HEK293 (cell line): Measurements from ENCODE around the gene SF3A1.

Experiments used
- GLIS1 ChIP-seq: fragments of 450-650 bp; formaldehyde crosslinking; IDR thresholded peaks from 2 replicates; pipeline ENCODE4 v1.5.1; 2016; ENCODE audit warnings: missing biosample characterization, missing genetic modification characterization
- KLF8 ChIP-seq: fragments of 450-650 bp; formaldehyde crosslinking; IDR thresholded peaks from 2 replicates; pipeline ENCODE4 v1.5.1; 2016; ENCODE audit warnings: missing biosample characterization, missing genetic modification characterization
- OSR2 ChIP-seq: fragments of 450-650 bp; formaldehyde crosslinking; IDR thresholded peaks from 2 replicates; pipeline ENCODE4 v1.5.1; 2016; ENCODE audit warnings: missing biosample characterization, missing genetic modification characterization
- PATZ1 ChIP-seq: fragments of 450-650 bp; formaldehyde crosslinking; IDR thresholded peaks from 2 replicates; pipeline ENCODE4 v1.5.1; 2016; ENCODE audit warnings: missing biosample characterization, missing genetic modification characterization
- SP3 ChIP-seq: fragments of 450-650 bp; formaldehyde crosslinking; IDR thresholded peaks from 2 replicates; pipeline ENCODE4 v1.5.1; 2016; ENCODE audit warnings: missing biosample characterization, missing genetic modification characterization
- ZBTB6 ChIP-seq: fragments of 450-650 bp; formaldehyde crosslinking; IDR thresholded peaks from 2 replicates; pipeline ENCODE4 v1.5.1; 2017; ENCODE audit warnings: missing biosample characterization, missing genetic modification characterization
- ZBTB8A ChIP-seq: fragments of 450-650 bp; formaldehyde crosslinking; IDR thresholded peaks from 2 replicates; pipeline ENCODE4 v1.5.1; 2016; ENCODE audit warnings: missing biosample characterization, missing genetic modification characterization
- ZEB2 ChIP-seq: fragments of 450-650 bp; formaldehyde crosslinking; IDR thresholded peaks from 2 replicates; pipeline ENCODE4 v1.5.1; 2016; ENCODE audit warnings: missing biosample characterization, missing genetic modification characterization
- ZNF10 ChIP-seq: fragments of 450-650 bp; formaldehyde crosslinking; IDR thresholded peaks from 2 replicates; pipeline ENCODE4 v1.5.1; 2017; ENCODE audit warnings: missing biosample characterization, missing genetic modification characterization
- ZNF112 ChIP-seq: fragments of 450-650 bp; formaldehyde crosslinking; IDR thresholded peaks from 2 replicates; pipeline ENCODE4 v1.5.0; 2017; ENCODE audit warnings: missing biosample characterization, missing genetic modification characterization
- ZNF114 ChIP-seq: fragments of 450-650 bp; formaldehyde crosslinking; IDR thresholded peaks from 2 replicates; pipeline ENCODE4 v1.5.0; 2017; ENCODE audit warnings: missing biosample characterization, missing genetic modification characterization
- ZNF2 ChIP-seq: fragments of 450-650 bp; formaldehyde crosslinking; IDR thresholded peaks from 2 replicates; pipeline ENCODE4 v1.5.1; 2016; ENCODE audit warnings: missing biosample characterization, missing genetic modification characterization
- ZNF202 ChIP-seq: fragments of 450-650 bp; formaldehyde crosslinking; IDR thresholded peaks from 2 replicates; pipeline ENCODE4 v1.5.1; 2016; ENCODE audit warnings: missing biosample characterization, missing genetic modification characterization, borderline replicate concordance
- ZNF211 ChIP-seq: fragments of 450-650 bp; formaldehyde crosslinking; IDR thresholded peaks from 2 replicates; pipeline ENCODE4 v1.5.1; 2016; ENCODE audit warnings: low read depth, missing biosample characterization, missing genetic modification characterization
- ZNF239 ChIP-seq: fragments of 450-650 bp; formaldehyde crosslinking; IDR thresholded peaks from 2 replicates; pipeline ENCODE4 v1.5.1; 2016; ENCODE audit warnings: missing biosample characterization, missing genetic modification characterization
- ZNF335 ChIP-seq: fragments of 450-650 bp; formaldehyde crosslinking; conservative IDR thresholded peaks from 2 replicates; pipeline ENCODE4 v1.5.1; 2016; ENCODE audit warnings: missing biosample characterization, missing genetic modification characterization
- ZNF416 ChIP-seq: fragments of 450-650 bp; formaldehyde crosslinking; IDR thresholded peaks from 2 replicates; pipeline ENCODE4 v1.5.1; 2016; ENCODE audit warnings: missing biosample characterization, missing genetic modification characterization
- ZNF701 ChIP-seq: fragments of 450-650 bp; formaldehyde crosslinking; IDR thresholded peaks from 2 replicates; pipeline ENCODE4 v1.5.1; 2016; ENCODE audit warnings: missing biosample characterization, missing genetic modification characterization
- ZNF76 ChIP-seq: fragments of 450-650 bp; formaldehyde crosslinking; IDR thresholded peaks from 2 replicates; pipeline ENCODE4; 2016; ENCODE audit warnings: low read depth, missing biosample characterization, missing genetic modification characterization, borderline replicate concordance
- ZNF785 ChIP-seq: fragments of 450-650 bp; formaldehyde crosslinking; IDR thresholded peaks from 2 replicates; pipeline ENCODE4 v1.5.1; 2016; ENCODE audit warnings: missing biosample characterization, missing genetic modification characterization
- ZXDB ChIP-seq: fragments of 450-650 bp; formaldehyde crosslinking; IDR thresholded peaks from 2 replicates; pipeline ENCODE4 v1.5.1; 2016; ENCODE audit warnings: missing biosample characterization, missing genetic modification characterization
- TF ChIP-seq, protein P1 (sequence below): fragments of 450-650 bp; formaldehyde crosslinking; IDR thresholded peaks from 2 replicates; pipeline ENCODE4 v1.5.1; 2016; ENCODE audit warnings: missing biosample characterization, missing genetic modification characterization
- TF ChIP-seq, protein P2 (sequence below): fragments of 450-650 bp; formaldehyde crosslinking; IDR thresholded peaks from 2 replicates; pipeline ENCODE4 v1.5.1; 2016; ENCODE audit warnings: missing biosample characterization, missing genetic modification characterization
- TF ChIP-seq, protein P3 (sequence below): sonication (generic); formaldehyde crosslinking; IDR thresholded peaks from 2 replicates; pipeline ENCODE4 v1.8.1; 2022; ENCODE audit warnings: mild to moderate bottlenecking, moderate library complexity, missing genetic modification reagents
- TF ChIP-seq, protein P4 (sequence below): fragments of 450-650 bp; formaldehyde crosslinking; optimal IDR thresholded peaks from 2 replicates; pipeline ENCODE3; 2016; ENCODE audit warnings: missing biosample characterization, mild to moderate bottlenecking, missing genetic modification characterization

SF3A1 gene

DNA sequence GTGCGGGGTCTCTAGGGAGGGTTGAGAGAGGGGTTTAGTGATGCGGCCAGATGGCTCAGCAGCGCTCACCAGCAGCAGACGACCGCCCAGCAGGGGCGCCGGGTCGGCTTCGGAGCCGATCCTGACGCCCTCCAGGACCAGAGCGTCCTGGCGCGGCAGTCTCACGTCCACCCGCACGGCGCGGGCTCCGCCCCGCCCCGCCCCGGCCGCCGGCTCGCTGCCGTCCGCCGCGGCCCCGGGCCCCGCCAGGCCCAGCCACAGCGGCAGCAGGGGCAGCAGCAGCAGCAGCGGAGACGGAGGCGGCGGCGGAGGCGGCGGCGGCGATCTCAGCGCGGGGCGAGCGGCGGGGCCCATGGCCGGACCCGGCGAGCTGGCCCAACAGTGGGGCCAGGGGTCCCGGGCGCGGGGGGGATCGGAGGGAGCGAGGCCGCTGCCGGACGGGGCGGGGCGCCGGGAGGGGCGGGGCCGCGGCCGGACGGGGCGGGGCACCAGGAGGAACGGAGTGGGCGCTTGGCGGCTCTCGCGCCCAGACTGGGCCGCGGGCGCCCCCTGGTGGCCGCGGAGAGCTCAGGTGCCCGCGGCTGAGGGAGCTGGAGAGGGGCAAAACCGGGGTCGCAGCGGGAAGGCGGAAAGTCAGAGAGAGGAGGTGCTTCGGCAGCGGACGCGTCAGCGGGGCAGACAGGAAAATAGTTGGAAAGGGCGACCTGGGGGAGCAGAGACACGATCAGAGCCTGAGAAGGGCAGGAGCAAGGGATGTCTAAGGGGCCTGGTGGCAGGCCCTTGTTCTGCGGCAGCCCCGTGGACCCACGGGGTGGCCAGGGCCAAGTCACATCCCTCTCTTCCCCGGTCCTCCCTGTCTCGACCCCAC lies 30.5 kb upstream of the SF3A1 start, which contains the start of gene RNF215 (continued):
- TF ChIP-seq GLIS1 (tag by site-specific recombination) (peak; percentile 37; the same call in 1 of the 2 replicates), SP3 (peak; percentile 38; the same call in 1 of the 2 replicates), ZXDB (tag by site-specific recombination) (peak; percentile 81), ZNF785 (0 out of 2 replicates have a peak, but pooled peaks have one; percentile 56), ZNF10 (tag by site-specific recombination) (no peak), ZNF202 (tag by site-specific recombination) (no peak), ZBTB6 (tag by site-specific recombination) (peak; percentile 29; the same call in 1 of the 2 replicates), ZNF335 (peak; percentile 96), ZNF239 (tag by site-specific recombination) (no peak), ZNF2 (0 out of 2 replicates have a peak, but pooled peaks have one; percentile 61), ZBTB8A (tag by site-specific recombination) (peak; percentile 54), OSR2 (tag by site-specific recombination) (no peak), ZNF211 (tag by site-specific recombination) (no peak), ZNF76 (no peak), KLF8 (tag by site-specific recombination) (peak; percentile 60; the same call in 1 of the 2 replicates), ZNF114 (tag by site-specific recombination) (no peak), ZEB2 (peak; percentile 55; the same call in 1 of the 2 replicates), ZNF112 (tag by site-specific recombination) (no peak), ZNF416 (no peak), ZNF701 (tag by site-specific recombination) (no peak), PATZ1 (tag by site-specific recombination) (peak; percentile 46; the same call in 1 of the 2 replicates)
- TF ChIP-seq, protein P1, sequence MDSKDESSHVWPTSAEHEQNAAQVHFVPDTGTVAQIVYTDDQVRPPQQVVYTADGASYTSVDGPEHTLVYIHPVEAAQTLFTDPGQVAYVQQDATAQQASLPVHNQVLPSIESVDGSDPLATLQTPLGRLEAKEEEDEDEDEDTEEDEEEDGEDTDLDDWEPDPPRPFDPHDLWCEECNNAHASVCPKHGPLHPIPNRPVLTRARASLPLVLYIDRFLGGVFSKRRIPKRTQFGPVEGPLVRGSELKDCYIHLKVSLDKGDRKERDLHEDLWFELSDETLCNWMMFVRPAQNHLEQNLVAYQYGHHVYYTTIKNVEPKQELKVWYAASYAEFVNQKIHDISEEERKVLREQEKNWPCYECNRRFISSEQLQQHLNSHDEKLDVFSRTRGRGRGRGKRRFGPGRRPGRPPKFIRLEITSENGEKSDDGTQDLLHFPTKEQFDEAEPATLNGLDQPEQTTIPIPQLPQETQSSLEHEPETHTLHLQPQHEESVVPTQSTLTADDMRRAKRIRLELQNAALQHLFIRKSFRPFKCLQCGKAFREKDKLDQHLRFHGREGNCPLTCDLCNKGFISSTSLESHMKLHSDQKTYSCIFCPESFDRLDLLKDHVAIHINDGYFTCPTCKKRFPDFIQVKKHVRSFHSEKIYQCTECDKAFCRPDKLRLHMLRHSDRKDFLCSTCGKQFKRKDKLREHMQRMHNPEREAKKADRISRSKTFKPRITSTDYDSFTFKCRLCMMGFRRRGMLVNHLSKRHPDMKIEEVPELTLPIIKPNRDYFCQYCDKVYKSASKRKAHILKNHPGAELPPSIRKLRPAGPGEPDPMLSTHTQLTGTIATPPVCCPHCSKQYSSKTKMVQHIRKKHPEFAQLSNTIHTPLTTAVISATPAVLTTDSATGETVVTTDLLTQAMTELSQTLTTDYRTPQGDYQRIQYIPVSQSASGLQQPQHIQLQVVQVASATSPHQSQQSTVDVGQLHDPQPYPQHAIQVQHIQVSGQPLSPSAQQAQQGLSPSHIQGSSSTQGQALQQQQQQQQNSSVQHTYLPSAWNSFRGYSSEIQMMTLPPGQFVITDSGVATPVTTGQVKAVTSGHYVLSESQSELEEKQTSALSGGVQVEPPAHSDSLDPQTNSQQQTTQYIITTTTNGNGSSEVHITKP (tag by site-specific recombination) = 0 out of 2 replicates have a peak, but pooled peaks have one; percentile 19
- TF ChIP-seq, protein P2, sequence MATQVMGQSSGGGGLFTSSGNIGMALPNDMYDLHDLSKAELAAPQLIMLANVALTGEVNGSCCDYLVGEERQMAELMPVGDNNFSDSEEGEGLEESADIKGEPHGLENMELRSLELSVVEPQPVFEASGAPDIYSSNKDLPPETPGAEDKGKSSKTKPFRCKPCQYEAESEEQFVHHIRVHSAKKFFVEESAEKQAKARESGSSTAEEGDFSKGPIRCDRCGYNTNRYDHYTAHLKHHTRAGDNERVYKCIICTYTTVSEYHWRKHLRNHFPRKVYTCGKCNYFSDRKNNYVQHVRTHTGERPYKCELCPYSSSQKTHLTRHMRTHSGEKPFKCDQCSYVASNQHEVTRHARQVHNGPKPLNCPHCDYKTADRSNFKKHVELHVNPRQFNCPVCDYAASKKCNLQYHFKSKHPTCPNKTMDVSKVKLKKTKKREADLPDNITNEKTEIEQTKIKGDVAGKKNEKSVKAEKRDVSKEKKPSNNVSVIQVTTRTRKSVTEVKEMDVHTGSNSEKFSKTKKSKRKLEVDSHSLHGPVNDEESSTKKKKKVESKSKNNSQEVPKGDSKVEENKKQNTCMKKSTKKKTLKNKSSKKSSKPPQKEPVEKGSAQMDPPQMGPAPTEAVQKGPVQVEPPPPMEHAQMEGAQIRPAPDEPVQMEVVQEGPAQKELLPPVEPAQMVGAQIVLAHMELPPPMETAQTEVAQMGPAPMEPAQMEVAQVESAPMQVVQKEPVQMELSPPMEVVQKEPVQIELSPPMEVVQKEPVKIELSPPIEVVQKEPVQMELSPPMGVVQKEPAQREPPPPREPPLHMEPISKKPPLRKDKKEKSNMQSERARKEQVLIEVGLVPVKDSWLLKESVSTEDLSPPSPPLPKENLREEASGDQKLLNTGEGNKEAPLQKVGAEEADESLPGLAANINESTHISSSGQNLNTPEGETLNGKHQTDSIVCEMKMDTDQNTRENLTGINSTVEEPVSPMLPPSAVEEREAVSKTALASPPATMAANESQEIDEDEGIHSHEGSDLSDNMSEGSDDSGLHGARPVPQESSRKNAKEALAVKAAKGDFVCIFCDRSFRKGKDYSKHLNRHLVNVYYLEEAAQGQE = no peak
- TF ChIP-seq, protein P3, sequence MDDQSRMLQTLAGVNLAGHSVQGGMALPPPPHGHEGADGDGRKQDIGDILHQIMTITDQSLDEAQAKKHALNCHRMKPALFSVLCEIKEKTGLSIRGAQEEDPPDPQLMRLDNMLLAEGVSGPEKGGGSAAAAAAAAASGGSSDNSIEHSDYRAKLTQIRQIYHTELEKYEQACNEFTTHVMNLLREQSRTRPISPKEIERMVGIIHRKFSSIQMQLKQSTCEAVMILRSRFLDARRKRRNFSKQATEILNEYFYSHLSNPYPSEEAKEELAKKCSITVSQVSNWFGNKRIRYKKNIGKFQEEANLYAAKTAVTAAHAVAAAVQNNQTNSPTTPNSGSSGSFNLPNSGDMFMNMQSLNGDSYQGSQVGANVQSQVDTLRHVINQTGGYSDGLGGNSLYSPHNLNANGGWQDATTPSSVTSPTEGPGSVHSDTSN (CRISPR knock-in tag) = no peak
- TF ChIP-seq, protein P4, sequence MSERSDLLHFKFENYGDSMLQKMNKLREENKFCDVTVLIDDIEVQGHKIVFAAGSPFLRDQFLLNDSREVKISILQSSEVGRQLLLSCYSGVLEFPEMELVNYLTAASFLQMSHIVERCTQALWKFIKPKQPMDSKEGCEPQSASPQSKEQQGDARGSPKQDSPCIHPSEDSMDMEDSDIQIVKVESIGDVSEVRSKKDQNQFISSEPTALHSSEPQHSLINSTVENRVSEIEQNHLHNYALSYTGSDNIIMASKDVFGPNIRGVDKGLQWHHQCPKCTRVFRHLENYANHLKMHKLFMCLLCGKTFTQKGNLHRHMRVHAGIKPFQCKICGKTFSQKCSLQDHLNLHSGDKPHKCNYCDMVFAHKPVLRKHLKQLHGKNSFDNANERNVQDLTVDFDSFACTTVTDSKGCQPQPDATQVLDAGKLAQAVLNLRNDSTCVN (tag by site-specific recombination) = peak; percentile 50
